ENCODE measurements around the gene MCUB. TPM values are rescaled to one million over a fixed set of nuclear protein-coding genes. Genes with fewer than 3 reads are reported as not detected.
"Not testable (repeated sequence)": the region's sequence is repeated elsewhere in the genome, so short reads cannot be mapped to it uniquely, and the experiment has no call there.

MCUB gene
- total RNA-seq, 1 donor from 2014 or later = 15.8 TPM

DNA sequence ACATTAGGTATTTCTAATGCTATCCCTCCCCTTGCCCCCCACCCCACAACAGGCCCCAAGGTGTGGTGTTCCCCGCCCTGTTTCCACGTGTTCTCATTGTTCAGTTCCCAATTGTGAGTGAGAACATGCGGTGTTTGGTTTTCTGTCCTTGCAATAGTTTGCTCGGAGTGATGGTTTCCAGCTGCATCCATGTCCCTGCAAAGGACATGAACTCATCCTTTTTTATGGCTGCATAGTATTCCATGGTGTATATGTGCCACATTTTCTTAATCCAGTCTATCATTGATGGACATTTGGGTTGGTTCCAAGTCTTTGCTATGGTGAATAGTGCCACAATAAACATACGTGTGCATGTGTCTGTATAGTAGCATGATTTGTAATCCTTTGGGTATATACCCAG, 20.0 kb downstream of the MCUB start:
- DNase-seq = not testable (repeated sequence)

DNA sequence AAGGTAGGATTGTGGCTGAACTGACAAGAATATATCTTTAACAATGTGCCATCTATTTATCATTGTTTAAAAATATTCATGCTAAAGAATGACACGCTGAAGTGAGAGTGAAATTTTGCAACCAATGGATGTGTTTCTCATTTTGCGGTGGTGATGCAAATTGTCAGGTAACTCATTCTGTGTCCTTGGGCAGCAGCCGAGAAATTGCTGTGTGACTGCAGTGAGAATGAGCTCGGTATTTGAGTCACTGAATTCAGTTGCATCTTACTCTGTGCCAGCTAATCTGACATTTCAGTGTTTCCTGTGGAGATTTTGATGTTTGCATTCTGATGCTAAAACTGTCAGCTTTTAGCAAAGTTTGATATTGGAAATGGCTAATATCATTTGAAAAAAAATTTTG, 28.1 kb downstream of the MCUB start:
- DNase-seq = no peak

DNA sequence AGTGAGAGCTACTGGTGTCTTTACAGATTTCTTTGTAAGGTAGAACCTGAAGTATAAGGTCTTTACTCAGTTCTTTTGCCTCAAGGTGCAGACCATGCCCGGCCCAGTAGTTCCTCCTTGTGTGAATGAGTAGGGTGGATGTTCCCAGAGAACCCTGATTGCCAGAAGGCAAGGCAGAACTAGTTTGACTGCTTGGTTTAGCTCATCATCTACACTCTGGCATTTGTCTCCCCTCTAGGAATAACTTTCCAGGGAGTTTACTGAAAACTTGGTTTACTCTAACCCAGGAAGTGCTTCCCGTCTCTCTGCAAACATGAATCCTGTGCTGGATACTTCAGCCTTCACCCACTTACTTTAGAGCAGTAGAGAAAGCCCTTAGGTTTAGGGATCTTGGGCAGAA, 29.1 kb downstream of the MCUB start:
- DNase-seq = no peak

DNA sequence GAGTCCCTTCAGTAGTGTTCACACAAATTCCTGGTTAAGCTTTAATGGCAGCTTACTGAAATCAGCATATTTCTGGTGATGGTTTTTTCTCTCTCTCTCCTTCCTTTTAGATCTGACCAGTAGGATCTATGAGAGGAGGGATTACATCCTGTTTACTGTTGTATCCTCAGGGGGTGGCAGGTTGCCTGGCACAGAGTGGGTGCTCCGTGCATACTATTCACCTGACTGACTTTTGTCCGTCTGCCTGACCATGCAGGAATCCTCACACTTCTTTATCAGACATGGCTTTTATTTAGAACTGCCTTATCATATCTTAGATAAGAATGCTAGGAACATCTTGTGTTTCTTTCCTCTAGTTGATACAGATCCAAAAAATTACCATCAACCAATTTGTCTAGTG, 29.6 kb downstream of the MCUB start:
- no peak for DNase-seq

DNA sequence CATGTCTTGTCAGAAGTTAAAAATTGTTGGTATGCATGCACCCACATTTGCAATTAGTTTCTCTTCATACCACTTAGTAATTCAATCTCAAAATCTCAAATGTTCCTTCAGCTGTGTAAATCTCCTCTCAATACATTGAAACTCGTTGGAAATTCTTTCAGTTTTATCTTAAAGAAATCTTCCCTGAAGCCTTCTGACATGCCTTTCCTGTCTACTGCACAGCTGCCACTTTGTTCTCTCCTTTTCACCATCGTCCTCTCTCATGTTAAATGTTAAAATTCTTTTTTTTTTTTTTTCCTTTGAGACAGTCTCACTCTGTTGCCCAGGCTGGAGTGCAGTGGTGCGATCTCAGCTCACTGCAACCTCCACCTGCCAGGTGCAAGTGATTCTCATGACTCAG, 30.9 kb downstream of the MCUB start:
- no peak for DNase-seq

- DNase-seq = no peak
Observed at GRCh38 chr4:109592367-109592766, 32.3 kb downstream of the MCUB start.

DNA sequence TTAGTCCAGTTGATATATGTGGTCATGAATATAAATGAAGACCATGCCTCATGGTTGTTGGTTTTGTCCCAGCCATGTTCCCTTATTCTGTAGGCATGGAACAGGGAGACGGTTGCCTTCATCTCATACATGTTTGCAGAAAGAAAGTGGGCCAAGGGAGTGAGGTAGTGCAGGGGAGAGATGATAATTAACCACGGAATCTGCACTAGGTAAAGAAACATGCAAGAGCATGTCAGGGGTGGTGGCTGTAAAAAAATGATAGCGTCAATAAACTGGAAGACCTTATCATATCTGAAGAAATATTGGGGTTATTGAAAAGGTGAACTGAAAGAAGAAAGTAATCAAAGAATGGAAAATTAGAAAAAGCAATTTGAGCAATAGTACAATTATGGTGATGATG, 35.1 kb downstream of the MCUB start:
- not testable (repeated sequence) for DNase-seq

- not testable (repeated sequence) for DNase-seq
Observed at GRCh38 chr4:109596420-109597085, 36.5 kb downstream of the MCUB start.

GRCh38 chr4:109599046-109599652, 39.1 kb downstream of the MCUB start:
- DNase-seq = no peak

- DNase-seq = no peak
Observed at GRCh38 chr4:109600431-109600830, 40.4 kb downstream of the MCUB start.

DNA sequence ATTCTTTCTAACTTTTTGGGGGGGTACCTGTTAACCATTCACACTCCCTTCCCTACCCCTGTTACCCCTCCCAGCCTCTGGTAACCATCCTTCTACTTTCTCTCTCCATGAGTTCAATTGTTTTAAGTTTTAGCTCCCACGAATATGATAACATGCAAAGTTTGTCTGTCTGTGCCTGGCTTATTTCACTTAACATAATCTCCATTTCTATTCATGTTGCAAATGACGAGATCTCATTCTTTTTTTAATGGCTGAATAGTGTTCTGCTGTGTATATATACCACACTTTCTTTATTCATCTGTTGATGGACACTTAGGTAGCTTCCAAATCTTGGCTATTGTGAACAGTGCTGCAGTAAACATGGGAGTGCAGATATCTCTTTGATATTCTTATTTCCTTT, 41.3 kb downstream of the MCUB start:
- DNase-seq = no peak

- no peak for DNase-seq
Observed at GRCh38 chr4:109607976-109608375, 47.9 kb downstream of the MCUB start.

DNA sequence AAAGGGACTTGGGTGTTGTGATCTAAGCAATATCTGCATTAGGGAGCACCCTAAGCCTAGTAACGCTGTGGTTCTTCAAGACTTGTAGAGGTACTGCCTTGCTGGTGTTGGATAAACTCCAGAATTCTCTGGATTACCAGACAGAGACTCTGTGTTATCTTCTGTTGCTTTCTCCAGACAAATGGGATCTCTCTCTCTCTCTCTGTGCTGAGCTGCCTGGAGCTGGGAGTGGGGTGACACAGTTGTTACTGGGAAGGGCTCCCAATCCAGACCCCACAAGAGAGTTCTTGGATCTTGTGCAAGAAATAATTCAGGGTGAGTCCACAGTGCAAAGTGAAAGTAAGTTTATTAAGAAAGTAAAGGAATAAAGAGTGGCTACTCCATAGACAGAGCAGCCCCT, 48.8 kb downstream of the MCUB start:
- no peak for DNase-seq

DNA sequence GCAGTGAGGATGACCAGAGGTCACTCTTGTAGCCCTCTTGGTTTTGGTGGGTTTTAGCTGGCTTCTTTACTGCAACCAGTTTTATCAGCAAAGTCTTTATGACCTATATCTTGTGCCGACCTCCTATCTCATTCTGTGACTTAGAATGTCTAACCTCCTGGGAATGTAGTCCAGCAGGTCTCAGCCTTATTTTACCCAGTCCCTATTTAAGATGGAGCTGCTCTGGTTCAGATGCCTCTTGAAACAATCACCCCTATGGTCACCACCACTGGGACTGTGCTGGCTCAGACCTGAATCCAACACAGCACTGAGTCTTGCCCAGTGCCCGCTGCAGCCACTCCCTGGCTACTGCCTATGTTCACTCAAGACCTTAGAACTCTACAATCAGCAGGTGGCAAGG, 49.4 kb downstream of the MCUB start:
- DNase-seq = no peak

DNA sequence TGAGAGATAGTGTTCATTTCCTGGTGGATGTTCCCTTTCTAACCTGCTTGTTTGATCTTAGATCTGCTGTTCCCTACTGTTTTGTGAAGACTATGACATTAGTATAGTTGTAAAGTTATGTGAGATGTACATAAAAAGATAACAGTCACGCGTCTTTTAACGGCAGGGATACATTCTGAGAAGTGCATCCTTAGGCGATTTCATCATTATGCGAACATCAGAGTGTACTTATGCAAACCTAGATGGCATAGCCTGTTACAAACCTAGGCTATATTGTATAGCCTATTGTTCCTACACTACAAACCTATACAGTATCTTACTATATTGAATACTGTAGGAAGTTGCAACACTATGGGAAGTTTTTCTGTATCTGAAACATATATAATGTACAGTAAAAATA, 50.4 kb downstream of the MCUB start:
- DNase-seq = no peak

GRCh38 chr4:109611045-109611646, 51.1 kb downstream of the MCUB start:
- no peak for DNase-seq

GRCh38 chr4:109614015-109614414, 54.0 kb downstream of the MCUB start:
- no peak for DNase-seq

DNA sequence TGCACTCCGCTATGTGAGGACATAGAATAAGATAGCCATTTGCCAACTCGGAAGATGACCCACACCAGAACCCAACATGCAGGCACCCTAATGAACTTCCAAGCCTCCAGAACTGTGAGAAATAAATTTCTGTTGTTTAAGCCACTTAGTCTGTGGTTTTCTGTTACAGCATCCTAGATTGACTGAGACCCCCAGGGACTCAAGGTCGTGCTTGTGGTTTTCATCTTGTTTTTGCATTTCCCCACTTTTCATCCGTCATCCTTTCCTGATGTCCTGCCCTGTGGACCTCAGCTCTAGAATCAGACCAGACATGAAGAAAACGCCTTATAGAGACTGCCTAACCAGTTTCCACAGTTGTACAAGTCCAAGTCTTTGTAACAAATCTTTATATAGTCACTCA, 54.4 kb downstream of the MCUB start:
- no peak for DNase-seq

GRCh38 chr4:109615742-109616141, 55.7 kb downstream of the MCUB start:
- no peak for DNase-seq

DNA sequence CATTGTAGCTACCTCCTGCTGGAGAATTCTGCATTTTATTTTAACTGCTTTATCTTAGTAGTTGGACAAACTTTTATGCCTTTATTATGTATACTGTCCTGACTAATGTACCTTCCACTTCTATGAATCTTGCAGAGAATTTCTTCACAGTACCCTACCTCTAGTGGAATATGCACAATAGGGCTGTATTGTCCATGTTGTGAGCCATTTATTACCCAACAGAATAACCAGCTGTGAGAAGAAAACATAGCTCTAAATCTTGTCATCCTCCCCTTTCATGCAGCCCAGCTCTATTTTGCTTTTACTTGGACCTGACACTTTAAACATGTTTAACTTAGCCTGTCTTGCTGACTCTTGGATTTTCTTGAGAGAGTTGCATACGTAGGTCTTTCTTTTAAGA, 56.2 kb downstream of the MCUB start:
- no peak for DNase-seq

- no peak for DNase-seq
Observed at GRCh38 chr4:109622626-109623025, 62.6 kb downstream of the MCUB start.

DNA sequence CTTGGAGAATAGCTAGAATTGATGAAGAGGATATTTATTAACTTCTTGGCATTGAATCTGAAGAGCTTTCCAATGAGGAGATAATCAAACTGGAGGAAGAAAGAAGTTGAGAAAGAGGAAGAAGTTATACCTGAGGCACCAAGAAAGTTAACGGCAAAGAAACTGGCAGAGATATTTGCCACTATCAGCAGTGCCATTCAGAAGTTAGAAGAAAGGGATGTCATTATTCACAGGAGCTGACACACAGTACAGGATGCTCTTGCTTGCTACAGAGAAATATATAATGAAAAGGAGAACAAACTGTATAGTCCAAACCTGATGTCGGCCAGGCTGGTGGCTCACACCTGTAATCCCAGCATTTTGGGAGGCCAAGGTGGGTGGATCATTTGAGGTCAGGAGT, 64.5 kb downstream of the MCUB start:
- DNase-seq = no peak

DNA sequence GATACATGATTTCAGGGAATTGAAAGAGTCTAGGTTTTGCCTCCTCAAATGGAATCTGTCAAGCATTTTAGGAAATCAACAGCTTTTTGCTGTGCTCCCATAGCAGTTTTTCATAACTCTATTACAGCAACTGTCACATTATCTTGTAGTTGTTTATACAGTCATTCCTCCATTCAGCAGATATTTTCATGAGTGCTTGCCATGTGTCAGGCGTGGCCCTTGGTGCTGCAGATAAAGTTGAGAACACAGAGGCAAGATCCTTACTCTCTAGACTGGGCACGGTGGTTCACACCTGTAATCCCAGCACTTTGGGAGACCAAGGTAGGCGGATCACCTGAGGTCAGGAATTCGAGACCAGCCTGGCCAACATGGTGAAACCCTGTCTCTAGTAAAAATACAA, 67.3 kb downstream of the MCUB start:
- no peak for DNase-seq

DNA sequence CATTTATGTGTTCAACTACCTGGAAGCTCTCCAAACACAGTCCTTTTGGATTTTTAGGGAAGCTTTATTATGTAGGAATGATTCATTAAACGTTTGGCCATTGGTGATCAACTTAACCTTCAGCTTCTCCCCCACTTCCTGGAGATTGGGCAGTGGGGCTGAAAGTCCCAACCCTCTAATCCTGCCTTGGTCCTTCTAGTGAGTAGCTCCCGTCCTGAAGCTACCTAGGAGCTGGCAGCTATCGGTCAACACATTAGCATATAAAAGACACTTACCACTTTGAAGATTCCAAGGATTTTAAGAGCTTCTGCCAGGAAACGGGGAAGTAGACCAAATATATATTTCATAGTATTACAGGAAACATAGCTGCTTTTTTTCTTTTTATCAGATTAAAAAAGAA, 69.7 kb downstream of the MCUB start:
- DNase-seq = no peak
